ENCODE data around the gene PGM1.

Gene PGM1

GRCh38 chr1:63698001-63698838 is 105.0 kb downstream of the PGM1 start:
- Histone ChIP-seq H3K9ac (no peak overlapping the region), H3K9me3 (replicated peaks in 1 of 11) (peaks cover 0 to 9% (median 0%) of the 10 kb centered on the region in 11 experiments; a peak in 4 of 22 replicates), H3K4me1 (peaks cover 19 to 48% (median 31%) of the 10 kb centered on the region in 10 experiments), H4K20me1 (no peaks in the 10 kb centered on the region), H3K27ac (no peak overlapping the region), H3K36me3 (no peaks in the 10 kb centered on the region), H3K4me3 (no peak overlapping the region), H3K27me3 (no peaks in the 10 kb centered on the region), H3K4me2 (0 out of 22 replicates have a peak overlapping the region, but pooled peaks of 1 of the 11 experiments have one; percentile 10)
- no peak for TF ChIP-seq Cebpa-rat (IDR thresholded peaks at IDR 0.05)

- Histone ChIP-seq H3K4me3 (no peak overlapping the region), H3K36me3 (no peaks in the 10 kb centered on the region), H3K27ac (peak overlapping the region in 2 of 11 experiments; percentile 20 to 91; a peak in 3 of 22 replicates), H3K9ac (no peak overlapping the region), H3K4me1 (peaks cover 26 to 65% (median 50%) of the 10 kb centered on the region in 10 experiments), H3K4me2 (peak overlapping the region in 6 of 11 experiments; percentile 7 to 94 (median 66); a peak in 9 of 22 replicates), H4K20me1 (no peaks in the 10 kb centered on the region), H3K27me3 (no peaks in the 10 kb centered on the region), H3K9me3 (replicated peaks in 1 of 11) (peaks cover 0 to 9% (median 0%) of the 10 kb centered on the region in 11 experiments; a peak in 4 of 22 replicates)
- TF ChIP-seq Cebpa-rat (IDR thresholded peaks at IDR 0.05), result no peak
These were observed 108.0 kb downstream of the PGM1 start for GRCh38 chr1:63701187-63701586.

- Histone ChIP-seq H3K27ac (peak overlapping the region in 6 of 11 experiments; percentile 29 to 91 (median 82); a peak in 12 of 22 replicates), H3K27me3 (no peaks in the 10 kb centered on the region), H3K4me3 (no peak overlapping the region; a peak in 1 of 20 replicates), H3K9ac (peak overlapping the region in 5 of 11 experiments; percentile 20 to 76 (median 72); a peak in 9 of 22 replicates), H3K4me1 (peaks cover 26 to 77% (median 50%) of the 10 kb centered on the region in 10 experiments), H3K4me2 (peak overlapping the region; percentile 52 to 94 (median 79); a peak in 21 of 22 replicates), H3K36me3 (no peaks in the 10 kb centered on the region), H3K9me3 (replicated peaks in 1 of 11) (peaks cover 0 to 11% (median 0%) of the 10 kb centered on the region in 11 experiments; a peak in 4 of 22 replicates), H4K20me1 (no peaks in the 10 kb centered on the region)
- TF ChIP-seq Cebpa-rat (IDR thresholded peaks at IDR 0.05), result peak in 1 of 11 experiments; percentile 80; a peak in 2 of 22 replicates
These were observed 110.5 kb downstream of the PGM1 start for GRCh38 chr1:63703701-63704107.

- TF ChIP-seq Cebpa-rat (IDR thresholded peaks at IDR 0.05), result no peak
- peak overlapping the region in 6 of 11 experiments; percentile 29 to 91 (median 82); a peak in 11 of 22 replicates for H3K27ac ChIP-seq
- H3K4me1 ChIP-seq, result peaks cover 26 to 77% (median 50%) of the 10 kb centered on the region in 10 experiments
- H4K20me1 ChIP-seq, result no peaks in the 10 kb centered on the region
- peak overlapping the region in 4 of 11 experiments; percentile 57 to 76 (median 72); a peak in 8 of 22 replicates for H3K9ac ChIP-seq
- H3K4me3 ChIP-seq, result 0 out of 20 replicates have a peak overlapping the region, but pooled peaks of 1 of the 10 experiments have one; percentile 11
- H3K27me3 ChIP-seq, result no peaks in the 10 kb centered on the region
- peak overlapping the region; percentile 52 to 94 (median 79) for H3K4me2 ChIP-seq
- no peaks in the 10 kb centered on the region for H3K36me3 ChIP-seq
- peaks cover 0 to 7% (median 0%) of the 10 kb centered on the region in 11 experiments; a peak in 3 of 22 replicates for H3K9me3 ChIP-seq (replicated peaks in 1 of 11)
These were observed 111.2 kb downstream of the PGM1 start for GRCh38 chr1:63704443-63704842.

- H3K9ac ChIP-seq, result peak overlapping the region in 1 of 11 experiments; percentile 30; a peak in 1 of 22 replicates
- TF ChIP-seq Cebpa-rat (IDR thresholded peaks at IDR 0.05), result no peak
- H4K20me1 ChIP-seq, result no peaks in the 10 kb centered on the region
- H3K9me3 ChIP-seq (replicated peaks in 1 of 11), result peaks cover 0 to 6% (median 0%) of the 10 kb centered on the region in 11 experiments; a peak in 3 of 22 replicates
- no peak overlapping the region for H3K4me3 ChIP-seq
- peaks cover 26 to 73% (median 50%) of the 10 kb centered on the region in 10 experiments for H3K4me1 ChIP-seq
- H3K27me3 ChIP-seq, result no peaks in the 10 kb centered on the region
- peak overlapping the region in 4 of 11 experiments; percentile 39 to 91 (median 86); a peak in 9 of 22 replicates for H3K27ac ChIP-seq
- H3K36me3 ChIP-seq, result no peaks in the 10 kb centered on the region
- peak overlapping the region; percentile 41 to 94 (median 78); a peak in 20 of 22 replicates for H3K4me2 ChIP-seq
These were observed 111.9 kb downstream of the PGM1 start for GRCh38 chr1:63705078-63705477.

- Histone ChIP-seq H3K9ac (no peak overlapping the region), H4K20me1 (no peaks in the 10 kb centered on the region), H3K36me3 (no peaks in the 10 kb centered on the region), H3K9me3 (replicated peaks in 1 of 11) (peaks cover 0 to 4% (median 0%) of the 10 kb centered on the region in 11 experiments; a peak in 1 of 22 replicates), H3K4me2 (no peak overlapping the region), H3K4me1 (peaks cover 20 to 49% (median 33%) of the 10 kb centered on the region in 10 experiments), H3K27ac (no peak overlapping the region), H3K27me3 (no peaks in the 10 kb centered on the region), H3K4me3 (no peak overlapping the region)
- TF ChIP-seq Cebpa-rat (IDR thresholded peaks at IDR 0.05), result no peak
These were observed 116.1 kb downstream of the PGM1 start for GRCh38 chr1:63709267-63709828.
